ENCODE data around the gene B4GALT7. TPM values are rescaled to one million over a fixed set of nuclear protein-coding genes. Genes with fewer than 3 reads are reported as not detected.

Gene B4GALT7
- total RNA-seq, 1 experiment from 2014 or later, result 28.3 TPM

Other genes starting within 250 kb of the B4GALT7 start
- gene LMAN2, start 248.5 kb upstream of the B4GALT7 start, total RNA-seq (2014; rRNA removed; shearing (Covaris generic)), result 257 and 339 TPM in 2 replicates
- gene RGS14, start 242.2 kb upstream of the B4GALT7 start, total RNA-seq (2014; rRNA removed; shearing (Covaris generic)), result 72.9 and 91.8 TPM in 2 replicates
- gene SLC34A1, start 215.7 kb upstream of the B4GALT7 start, total RNA-seq (2014; rRNA removed; shearing (Covaris generic)), result not detected in 2 replicates
- not detected in 2 replicates for gene PFN3, start 199.5 kb upstream of the B4GALT7 start, total RNA-seq (2014; rRNA removed; shearing (Covaris generic))
- gene F12, start 190.6 kb upstream of the B4GALT7 start, total RNA-seq (2014; rRNA removed; shearing (Covaris generic)), result 3.1 and 11.4 TPM in 2 replicates
- gene GRK6, start 173.5 kb upstream of the B4GALT7 start, total RNA-seq (2014; rRNA removed; shearing (Covaris generic)), result 58.6 and 62.3 TPM in 2 replicates
- 19.5 and 30.8 TPM in 2 replicates for gene PRR7, start 153.3 kb upstream of the B4GALT7 start, total RNA-seq (2014; rRNA removed; shearing (Covaris generic))
- gene DBN1, start 126.5 kb upstream of the B4GALT7 start, total RNA-seq (2014; rRNA removed; shearing (Covaris generic)), result 295 and 370 TPM in 2 replicates
- 297 and 299 TPM in 2 replicates for gene PDLIM7, start 102.5 kb upstream of the B4GALT7 start, total RNA-seq (2014; rRNA removed; shearing (Covaris generic))
- 0.85 and 6.3 TPM in 2 replicates for gene DOK3, start 90.3 kb upstream of the B4GALT7 start, total RNA-seq (2014; rRNA removed; shearing (Covaris generic))
- 96.6 and 166 TPM in 2 replicates for gene DDX41, start 83.2 kb upstream of the B4GALT7 start, total RNA-seq (2014; rRNA removed; shearing (Covaris generic))
- 29.0 and 45.3 TPM in 2 replicates for gene FAM193B, start 45.6 kb upstream of the B4GALT7 start, total RNA-seq (2014; rRNA removed; shearing (Covaris generic))
- gene TMED9, start 7.9 kb upstream of the B4GALT7 start, total RNA-seq (2014; rRNA removed; shearing (Covaris generic)), result 126 and 127 TPM in 2 replicates
- not detected in 2 replicates for gene FAM153A, start 182.8 kb downstream of the B4GALT7 start, total RNA-seq (2014; rRNA removed; shearing (Covaris generic))

Measured in G401 (cell line).